ENCODE data around the gene ALAD. TPM values are rescaled to one million over a fixed set of nuclear protein-coding genes. Genes with fewer than 3 reads are reported as not detected.

The ALAD gene
- total and polyA plus RNA-seq, 2 of the 13 experiments (the other 11 are each of a cell fraction or from before 2014, with no cell fraction given) = 21.8 to 30.1 TPM

- peak in 1 of 2 experiments; percentile 80; a peak in 2 of 4 replicates for TF ChIP-seq HMGXB4 (CRISPR knock-in tag; IDR thresholded peaks at IDR 0.05; ENCODE audit: borderline replicate concordance in 1 of 2, low read depth in 1 of 2)
- TF ChIP-seq BRCA1 (CRISPR knock-in tag; IDR thresholded peaks at IDR 0.05) = no peak; the same call in 1 of the 2 replicates
- no peak for TF ChIP-seq SYNCRIP (IDR thresholded peaks at IDR 0.05; ENCODE audit: insufficient read depth, low read depth, low read length)
- no peak for TF ChIP-seq ZSCAN20 (CRISPR knock-in tag; IDR thresholded peaks at IDR 0.05; ENCODE audit: borderline replicate concordance)
- peak; percentile 95 for TF ChIP-seq KDM2A (CRISPR knock-in tag; IDR thresholded peaks at IDR 0.05; ENCODE audit: borderline replicate concordance, low read depth)
- peak; percentile 81; the same call in 1 of the 2 replicates for TF ChIP-seq MED1 (CRISPR knock-in tag; IDR thresholded peaks at IDR 0.05)
- TF ChIP-seq ZNF292 (CRISPR knock-in tag; IDR thresholded peaks at IDR 0.05; ENCODE audit: borderline replicate concordance, low read depth) = peak; percentile 45; the same call in 1 of the 2 replicates
- no peak for TF ChIP-seq POLR2AphosphoS2 (IDR thresholded peaks at IDR 0.05; ENCODE audit: low read depth, low read length)
- TF ChIP-seq ELK4 (CRISPR knock-in tag; IDR thresholded peaks at IDR 0.05; ENCODE audit: borderline replicate concordance) = no peak
- peak; percentile 23; the same call in 1 of the 2 replicates for TF ChIP-seq NFATC3 (CRISPR knock-in tag; IDR thresholded peaks at IDR 0.05)
- TF ChIP-seq CEBPB (IDR thresholded peaks at IDR 0.05; ENCODE audit: borderline replicate concordance, low read depth, low read length) = peak; percentile 62; the same call in 1 of the 2 replicates
- TF ChIP-seq SMYD3 (CRISPR knock-in tag; IDR thresholded peaks at IDR 0.05) = peak; percentile 72
- TF ChIP-seq RBAK (CRISPR knock-in tag; IDR thresholded peaks at IDR 0.05) = no peak
- TF ChIP-seq XRCC5 (optimal IDR thresholded peaks at IDR 0.05; ENCODE audit: low read length) = peak; percentile 86
- TF ChIP-seq ZEB1 (IDR thresholded peaks at IDR 0.05; ENCODE audit: insufficient replicate concordance, low read depth) = no peak
- TF ChIP-seq, protein P1, sequence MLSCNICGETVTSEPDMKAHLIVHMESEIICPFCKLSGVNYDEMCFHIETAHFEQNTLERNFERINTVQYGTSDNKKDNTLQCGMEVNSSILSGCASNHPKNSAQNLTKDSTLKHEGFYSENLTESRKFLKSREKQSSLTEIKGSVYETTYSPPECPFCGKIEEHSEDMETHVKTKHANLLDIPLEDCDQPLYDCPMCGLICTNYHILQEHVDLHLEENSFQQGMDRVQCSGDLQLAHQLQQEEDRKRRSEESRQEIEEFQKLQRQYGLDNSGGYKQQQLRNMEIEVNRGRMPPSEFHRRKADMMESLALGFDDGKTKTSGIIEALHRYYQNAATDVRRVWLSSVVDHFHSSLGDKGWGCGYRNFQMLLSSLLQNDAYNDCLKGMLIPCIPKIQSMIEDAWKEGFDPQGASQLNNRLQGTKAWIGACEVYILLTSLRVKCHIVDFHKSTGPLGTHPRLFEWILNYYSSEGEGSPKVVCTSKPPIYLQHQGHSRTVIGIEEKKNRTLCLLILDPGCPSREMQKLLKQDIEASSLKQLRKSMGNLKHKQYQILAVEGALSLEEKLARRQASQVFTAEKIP (CRISPR knock-in tag; IDR thresholded peaks at IDR 0.05; ENCODE audit: borderline replicate concordance) = no peak
- no peak for TF ChIP-seq ZNF468 (CRISPR knock-in tag; IDR thresholded peaks at IDR 0.05)
- no peak for TF ChIP-seq IKZF1 (IDR thresholded peaks at IDR 0.05)
- peak; percentile 62; the same call in 1 of the 2 replicates for TF ChIP-seq KDM4B (CRISPR knock-in tag; IDR thresholded peaks at IDR 0.05)
- TF ChIP-seq TCF7 (IDR thresholded peaks at IDR 0.05; ENCODE audit: low read depth) = no peak
- TF ChIP-seq AHR (CRISPR knock-in tag; IDR thresholded peaks at IDR 0.05) = peak; percentile 27; the same call in 1 of the 2 replicates
- no peak for TF ChIP-seq ZFP82 (CRISPR knock-in tag; IDR thresholded peaks at IDR 0.05; ENCODE audit: borderline replicate concordance)
- TF ChIP-seq BHLHE40 (IDR thresholded peaks at IDR 0.05; ENCODE audit: low read length) = no peak
- TF ChIP-seq TCF12 (IDR thresholded peaks at IDR 0.05) = no peak
- TF ChIP-seq TCF12 (CRISPR knock-in tag; IDR thresholded peaks at IDR 0.05) = peak; percentile 37; the same call in 1 of the 2 replicates
Measured at GRCh38 chr9:113410207-113410864, 9.3 kb upstream of the ALAD start, which contains the start of the genes C9orf43 and POLE3 (continued).

Measured in HepG2 (cell line).